WI38 (cell line): ENCODE data around the gene GTF3A.

Source experiments
- H3K4me3 ChIP-seq: 2 replicates; pipeline ENCODE4 v1.5.1; 2011; ENCODE audit warnings: low read depth, mild to moderate bottlenecking, control low read depth, low read length
- TF ChIP-seq, protein P1 (sequence below): IDR thresholded peaks from 2 replicates; pipeline ENCODE4 v1.5.1; 2012; ENCODE audit warnings: low read depth, mild to moderate bottlenecking, control low read depth, low read length

Gene GTF3A

DNA sequence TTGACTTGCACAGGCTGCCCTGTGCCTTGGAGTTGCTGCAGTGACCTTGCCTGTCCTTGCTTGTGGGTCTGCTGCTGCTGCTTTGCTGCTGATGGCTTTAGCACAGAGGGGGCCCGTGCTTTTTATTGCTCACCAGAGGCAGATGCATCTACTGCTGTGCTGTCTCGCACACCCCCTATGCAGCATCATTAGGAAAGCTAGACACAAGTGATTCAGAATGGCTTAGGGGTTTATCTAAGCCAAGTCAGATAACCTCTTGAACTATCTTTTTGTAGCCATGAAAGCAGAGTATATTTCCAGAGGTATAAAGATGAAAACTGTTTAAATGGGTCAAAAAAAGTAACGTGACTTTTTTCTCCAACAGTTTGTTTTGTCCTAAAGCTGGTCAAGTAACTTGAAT, 7.8 kb downstream of the GTF3A start:
- no peak overlapping the region for H3K4me3 ChIP-seq
- TF ChIP-seq, protein P1, sequence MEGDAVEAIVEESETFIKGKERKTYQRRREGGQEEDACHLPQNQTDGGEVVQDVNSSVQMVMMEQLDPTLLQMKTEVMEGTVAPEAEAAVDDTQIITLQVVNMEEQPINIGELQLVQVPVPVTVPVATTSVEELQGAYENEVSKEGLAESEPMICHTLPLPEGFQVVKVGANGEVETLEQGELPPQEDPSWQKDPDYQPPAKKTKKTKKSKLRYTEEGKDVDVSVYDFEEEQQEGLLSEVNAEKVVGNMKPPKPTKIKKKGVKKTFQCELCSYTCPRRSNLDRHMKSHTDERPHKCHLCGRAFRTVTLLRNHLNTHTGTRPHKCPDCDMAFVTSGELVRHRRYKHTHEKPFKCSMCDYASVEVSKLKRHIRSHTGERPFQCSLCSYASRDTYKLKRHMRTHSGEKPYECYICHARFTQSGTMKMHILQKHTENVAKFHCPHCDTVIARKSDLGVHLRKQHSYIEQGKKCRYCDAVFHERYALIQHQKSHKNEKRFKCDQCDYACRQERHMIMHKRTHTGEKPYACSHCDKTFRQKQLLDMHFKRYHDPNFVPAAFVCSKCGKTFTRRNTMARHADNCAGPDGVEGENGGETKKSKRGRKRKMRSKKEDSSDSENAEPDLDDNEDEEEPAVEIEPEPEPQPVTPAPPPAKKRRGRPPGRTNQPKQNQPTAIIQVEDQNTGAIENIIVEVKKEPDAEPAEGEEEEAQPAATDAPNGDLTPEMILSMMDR: no peak

DNA sequence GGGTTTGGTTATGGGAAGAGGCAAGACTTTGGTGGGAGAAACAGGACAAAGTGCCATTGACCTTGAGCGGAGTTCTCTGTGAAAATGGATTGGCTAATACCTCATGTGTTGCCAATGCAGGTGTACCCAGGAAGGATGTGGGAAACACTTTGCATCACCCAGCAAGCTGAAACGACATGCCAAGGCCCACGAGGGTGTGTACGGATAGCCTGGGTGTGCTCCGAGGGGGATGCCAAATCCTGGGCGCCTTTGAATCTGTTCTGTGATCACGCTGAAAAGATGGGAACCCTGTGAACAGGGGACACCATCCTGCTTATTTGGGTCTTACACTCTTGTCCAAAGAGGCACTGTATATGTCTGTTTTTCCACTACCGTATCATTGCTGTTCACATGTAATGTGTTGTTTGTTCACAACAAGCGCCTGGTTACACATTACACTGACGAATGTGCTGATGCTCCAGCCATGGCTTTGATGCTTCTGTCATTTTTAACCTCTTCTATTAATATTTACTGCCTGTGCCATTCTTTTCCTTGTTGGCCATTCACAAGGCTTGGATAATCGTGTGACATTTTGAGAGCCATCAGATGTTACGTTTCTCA, 8.3 kb downstream of the GTF3A start:
- no peak overlapping the region for H3K4me3 ChIP-seq
- TF ChIP-seq, protein P1: no peak

DNA sequence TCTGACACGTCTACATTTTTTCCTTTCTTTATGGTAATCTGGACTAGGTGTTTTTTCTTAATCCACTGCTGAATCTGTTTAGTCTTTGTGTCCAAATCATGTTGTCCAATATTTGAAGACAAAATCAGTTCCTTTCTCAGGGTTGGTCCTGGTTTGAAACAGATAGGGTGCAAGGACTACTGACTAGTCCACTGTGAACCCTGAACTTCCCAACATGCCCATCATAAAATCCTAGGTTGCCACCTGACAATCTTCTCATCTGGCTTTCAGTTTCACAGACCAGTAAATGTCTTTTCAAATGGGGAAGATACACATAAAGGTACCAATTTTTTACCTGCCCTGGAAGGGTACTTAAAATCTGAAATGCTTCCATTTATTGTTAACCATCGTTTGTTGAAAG, 12.7 kb downstream of the GTF3A start:
- TF ChIP-seq, protein P1: no peak
- no peak overlapping the region for H3K4me3 ChIP-seq

DNA sequence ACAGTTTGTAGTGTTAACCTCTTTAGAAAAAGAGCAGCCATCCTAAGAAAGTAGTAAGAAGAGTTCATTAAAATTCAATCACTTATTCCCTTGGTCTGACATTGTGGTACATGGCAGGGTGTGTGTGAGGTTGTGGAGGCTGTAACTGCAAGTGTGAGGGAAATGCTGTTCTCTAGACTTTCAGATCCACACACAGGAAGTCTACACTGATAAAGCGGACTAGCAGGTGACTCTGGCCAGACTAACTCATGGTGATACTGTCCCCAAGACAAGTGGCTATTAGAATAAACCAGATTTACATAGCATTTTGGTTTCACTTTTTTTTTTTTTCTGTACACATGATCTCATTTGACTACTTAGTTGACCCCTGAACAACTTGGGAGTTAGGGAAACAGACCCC, 16.0 kb downstream of the GTF3A start:
- TF ChIP-seq, protein P1: no peak
- no peak overlapping the region for H3K4me3 ChIP-seq

DNA sequence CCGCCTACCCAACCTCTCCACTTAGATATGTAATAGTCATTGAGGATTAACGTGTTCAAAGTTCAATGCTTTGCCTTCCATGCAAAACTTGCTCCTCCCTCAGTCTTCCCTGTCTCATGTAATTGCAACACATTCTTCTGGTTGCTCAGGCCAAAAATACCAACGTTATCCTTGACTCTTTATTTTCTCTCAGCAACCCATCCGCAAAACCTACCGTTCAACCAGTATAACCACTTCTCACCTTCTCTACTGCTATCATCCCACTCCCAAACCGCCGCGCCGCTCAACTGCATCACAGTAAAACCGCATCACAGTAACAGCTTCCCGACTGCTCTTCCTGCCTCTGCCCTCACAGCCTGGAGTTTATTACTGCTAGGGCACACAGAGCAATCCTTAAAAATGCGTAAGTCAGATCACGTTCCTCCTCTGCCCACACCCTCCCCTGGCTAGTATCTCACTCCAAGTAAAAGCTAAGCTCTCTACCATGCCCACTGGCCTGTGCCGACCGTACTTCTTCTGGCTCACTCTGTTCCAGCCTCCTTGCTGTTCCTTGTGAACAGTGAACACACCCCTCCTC, 17.7 kb downstream of the GTF3A start:
- TF ChIP-seq, protein P1: no peak
- H3K4me3 ChIP-seq: no peak overlapping the region

DNA sequence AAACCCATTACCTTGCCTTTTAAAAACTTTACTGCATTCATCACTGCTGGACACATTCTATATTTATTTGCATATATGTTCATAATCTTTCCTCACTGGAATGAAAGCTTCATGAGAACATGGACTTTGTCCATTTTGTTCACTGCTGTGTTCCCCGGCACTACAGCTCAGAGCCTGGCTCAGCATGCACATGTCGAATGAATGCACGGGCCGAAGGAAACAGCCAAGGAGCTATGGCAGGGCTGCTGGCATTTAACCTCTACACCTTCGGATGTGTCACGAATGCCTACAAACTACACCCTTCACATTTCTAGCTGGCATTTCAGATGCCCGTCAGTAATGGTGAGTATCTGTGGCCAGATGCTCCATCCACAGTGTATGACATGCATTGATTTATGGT, 18.4 kb downstream of the GTF3A start:
- TF ChIP-seq, protein P1: no peak
- no peak overlapping the region for H3K4me3 ChIP-seq

DNA sequence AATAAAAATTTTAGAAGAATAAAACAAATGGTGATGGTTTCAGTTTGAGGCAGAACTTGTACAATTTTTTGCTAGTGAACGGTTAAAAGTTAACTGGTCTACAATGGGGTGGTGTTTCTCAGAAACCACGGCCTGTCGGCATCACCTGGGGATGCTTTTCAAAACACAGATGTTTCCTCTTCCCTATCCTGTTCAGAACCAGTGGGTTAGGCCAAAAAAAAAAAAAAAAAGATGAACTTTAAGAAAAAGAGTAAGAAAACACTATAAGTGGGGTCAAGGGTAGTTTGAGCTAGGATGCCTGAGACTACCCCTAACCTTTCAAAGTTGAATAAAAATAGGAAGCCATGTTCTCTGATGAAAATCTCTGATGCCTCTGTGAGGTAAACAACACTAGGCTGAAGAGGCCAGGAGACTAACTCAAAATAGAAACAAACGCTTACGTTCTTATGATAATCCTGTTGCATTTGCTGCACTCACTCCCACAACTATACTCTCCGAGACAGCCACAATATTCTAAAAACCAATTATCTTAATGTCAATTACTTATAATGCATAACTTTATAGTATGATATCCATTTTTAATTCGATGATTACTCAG, 22.7 kb downstream of the GTF3A start:
- H3K4me3 ChIP-seq: no peak overlapping the region
- TF ChIP-seq, protein P1: no peak
